IPS-18c (cell line): Measurements from ENCODE around the gene QSOX2.

Experiments used
- H3K4me3 ChIP-seq: 2 replicates; pipeline ENCODE4 v1.7.0; 2013; ENCODE audit warnings: low read depth, mild to moderate bottlenecking, low read length, moderate library complexity; ENCODE audit not compliant: insufficient read depth
- H3K9me3 ChIP-seq: one replicate; pipeline ENCODE4 v1.6.1; 2013; ENCODE audit warnings: mild to moderate bottlenecking, low read length, moderate library complexity; ENCODE audit not compliant: control insufficient read depth, insufficient read depth

Gene QSOX2

GRCh38 chr9:136204838-136205706 is 40.5 kb downstream of the QSOX2 start, which contains the start of gene LHX3:
Gene LHX3 (minus strand): TSS chr9:136205128. CDS start chr9:136205012, 116 bp downstream.
- Histone ChIP-seq H3K9me3 (no peaks in the 10 kb centered on the region), H3K4me3 (no peak within 1 kb of the TSS)

DNA sequence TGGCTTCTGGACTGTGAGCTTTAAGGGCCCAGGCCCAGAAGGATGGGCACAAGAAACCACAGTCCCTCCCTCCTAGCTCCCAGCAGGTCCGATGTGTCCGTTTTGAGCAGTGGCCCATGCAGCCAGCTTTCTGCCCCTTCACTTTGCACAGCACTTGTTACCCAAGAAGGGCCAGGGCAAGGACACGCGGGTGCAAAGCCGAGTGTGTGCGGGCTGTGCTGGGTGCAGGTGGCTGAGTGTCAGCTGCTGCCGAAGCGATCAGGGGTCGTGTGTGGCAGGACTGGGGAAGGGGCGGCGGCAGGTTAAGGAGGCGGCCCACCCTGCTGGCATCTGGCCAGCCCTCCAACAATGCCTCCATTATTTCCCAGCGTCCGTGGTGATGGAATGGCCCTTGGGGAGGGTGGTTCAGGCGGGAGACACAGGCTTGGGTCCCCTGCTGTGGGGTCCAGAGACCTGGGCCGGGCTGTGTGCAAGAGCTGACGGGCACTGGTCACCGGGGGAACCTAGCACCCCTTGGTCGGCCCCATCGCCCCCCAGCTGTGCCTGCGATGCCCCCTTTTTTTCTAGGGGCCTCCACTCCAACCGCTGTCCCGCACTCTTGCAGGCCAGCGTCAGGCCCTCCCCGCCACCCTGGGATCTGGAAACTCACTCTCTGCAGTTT is 41.3 kb downstream of the QSOX2 start:
- no peaks in the 10 kb centered on the region for H3K9me3 ChIP-seq
- H3K4me3 ChIP-seq: no peak overlapping the region

- Histone ChIP-seq H3K9me3 (no peaks in the 10 kb centered on the region), H3K4me3 (0 out of 2 replicates have a peak overlapping the region, but pooled peaks have one; percentile 20)
These were observed 42.0 kb downstream of the QSOX2 start for GRCh38 chr9:136203408-136204144.

- H3K4me3 ChIP-seq: peak overlapping the region; percentile 20; the same call in 1 of the 2 replicates
- H3K9me3 ChIP-seq: no peaks in the 10 kb centered on the region
These were observed 42.9 kb downstream of the QSOX2 start for GRCh38 chr9:136202454-136203407.

GRCh38 chr9:136201609-136202453 is 43.8 kb downstream of the QSOX2 start:
- Histone ChIP-seq H3K4me3 (no peak overlapping the region), H3K9me3 (no peaks in the 10 kb centered on the region)

- H3K4me3 ChIP-seq: no peak overlapping the region
- no peaks in the 10 kb centered on the region for H3K9me3 ChIP-seq
These were observed 44.4 kb downstream of the QSOX2 start for GRCh38 chr9:136201174-136201573.

DNA sequence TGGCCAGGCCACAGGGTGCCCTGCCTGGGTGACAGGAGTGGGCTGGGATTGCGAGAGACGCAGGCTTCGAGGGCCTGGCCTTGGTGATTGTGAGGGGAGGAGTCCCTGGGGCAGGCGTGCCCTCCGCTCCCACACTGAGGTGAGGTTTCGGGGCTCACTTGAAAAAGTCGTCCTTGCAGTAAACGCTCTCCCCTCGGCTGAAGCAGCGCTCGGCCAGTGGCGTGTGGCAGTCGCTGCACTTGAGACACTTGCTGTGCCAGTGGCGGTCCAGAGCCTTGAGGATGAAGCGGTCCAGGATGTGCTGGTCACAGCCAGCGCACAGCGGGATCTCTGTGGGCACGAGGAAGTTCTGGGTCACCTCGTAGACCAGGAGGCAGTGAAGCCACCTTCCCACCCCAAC is 45.2 kb downstream of the QSOX2 start:
- H3K9me3 ChIP-seq: no peaks in the 10 kb centered on the region

DNA sequence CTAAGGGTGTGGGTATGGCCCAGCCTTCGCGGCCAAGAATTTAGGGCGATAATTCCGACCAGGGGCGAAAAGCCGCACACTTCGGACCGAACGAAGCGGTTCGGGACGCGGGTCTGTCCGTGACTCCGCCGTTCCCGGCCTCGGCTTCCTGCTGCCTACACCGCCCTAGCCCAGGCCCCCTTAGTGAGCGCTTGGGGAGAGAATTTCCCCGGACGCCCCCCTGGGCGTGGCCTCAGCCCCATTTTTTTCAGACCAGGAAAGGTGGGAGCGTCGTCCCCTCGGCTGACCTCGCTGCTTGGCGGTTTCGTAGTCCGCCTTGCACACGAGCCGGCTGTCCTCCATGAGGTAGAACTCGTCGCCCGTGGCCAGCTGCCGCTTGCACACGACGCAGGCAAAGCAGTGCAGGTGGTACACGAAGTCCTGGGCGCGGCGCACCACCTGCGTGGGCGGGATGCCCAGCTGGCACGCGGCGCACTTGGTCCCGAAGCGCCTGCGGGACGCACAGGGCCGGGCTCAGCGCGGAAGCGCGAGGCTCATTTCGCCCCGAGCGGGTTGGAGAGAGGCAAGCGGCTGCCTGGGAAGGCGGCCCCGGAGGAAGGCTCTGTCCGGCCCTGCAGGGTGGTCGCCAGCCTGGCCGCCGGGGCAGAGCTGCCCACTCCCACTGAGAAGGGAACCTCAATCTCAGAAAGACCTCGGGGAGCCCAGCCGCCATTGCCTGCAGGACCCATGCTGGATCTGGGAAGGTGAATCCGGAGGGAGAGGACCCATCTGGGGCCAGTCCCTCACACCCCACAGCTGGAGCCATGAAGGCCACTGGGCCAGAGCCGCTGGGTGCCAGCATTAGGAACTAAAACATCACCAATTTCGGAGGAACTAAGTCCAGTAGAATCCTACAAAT is 46.0 kb downstream of the QSOX2 start:
- Histone ChIP-seq H3K9me3 (no peaks in the 10 kb centered on the region), H3K4me3 (no peak overlapping the region)

More for the DNA sequence above, 45.2 kb downstream of the QSOX2 start:
- no peak overlapping the region for H3K4me3 ChIP-seq

DNA sequence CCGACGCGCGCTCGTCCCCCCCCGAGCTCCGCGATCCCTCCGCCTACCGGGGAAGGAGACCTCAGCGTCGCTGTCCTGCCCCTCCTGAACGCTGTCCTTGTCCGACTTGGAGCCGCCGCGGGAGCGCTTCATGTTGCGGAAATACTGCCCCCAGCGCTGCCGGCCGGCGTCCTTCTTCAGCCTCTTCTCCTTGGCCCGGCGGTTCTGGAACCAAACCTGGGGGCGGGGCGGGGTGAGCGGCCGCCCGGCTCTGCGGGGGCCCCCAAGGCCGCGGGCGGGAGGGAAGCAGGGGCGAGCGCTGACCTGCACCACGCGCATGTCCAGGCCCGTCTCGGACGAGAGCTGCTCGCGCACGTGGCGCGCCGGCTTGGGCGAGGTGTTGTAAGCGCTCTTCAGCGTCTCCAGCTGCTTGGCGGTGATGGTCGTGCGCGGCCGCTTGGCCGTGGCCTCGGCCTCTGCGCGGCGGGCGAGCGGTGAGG is 47.0 kb downstream of the QSOX2 start:
- H3K9me3 ChIP-seq: no peaks in the 10 kb centered on the region
- H3K4me3 ChIP-seq: peak overlapping the region; percentile 15; the same call in 1 of the 2 replicates

- no peaks in the 10 kb centered on the region for H3K9me3 ChIP-seq
- H3K4me3 ChIP-seq: peak overlapping the region; percentile 15; the same call in 1 of the 2 replicates
These were observed 47.5 kb downstream of the QSOX2 start for GRCh38 chr9:136197930-136198604.

DNA sequence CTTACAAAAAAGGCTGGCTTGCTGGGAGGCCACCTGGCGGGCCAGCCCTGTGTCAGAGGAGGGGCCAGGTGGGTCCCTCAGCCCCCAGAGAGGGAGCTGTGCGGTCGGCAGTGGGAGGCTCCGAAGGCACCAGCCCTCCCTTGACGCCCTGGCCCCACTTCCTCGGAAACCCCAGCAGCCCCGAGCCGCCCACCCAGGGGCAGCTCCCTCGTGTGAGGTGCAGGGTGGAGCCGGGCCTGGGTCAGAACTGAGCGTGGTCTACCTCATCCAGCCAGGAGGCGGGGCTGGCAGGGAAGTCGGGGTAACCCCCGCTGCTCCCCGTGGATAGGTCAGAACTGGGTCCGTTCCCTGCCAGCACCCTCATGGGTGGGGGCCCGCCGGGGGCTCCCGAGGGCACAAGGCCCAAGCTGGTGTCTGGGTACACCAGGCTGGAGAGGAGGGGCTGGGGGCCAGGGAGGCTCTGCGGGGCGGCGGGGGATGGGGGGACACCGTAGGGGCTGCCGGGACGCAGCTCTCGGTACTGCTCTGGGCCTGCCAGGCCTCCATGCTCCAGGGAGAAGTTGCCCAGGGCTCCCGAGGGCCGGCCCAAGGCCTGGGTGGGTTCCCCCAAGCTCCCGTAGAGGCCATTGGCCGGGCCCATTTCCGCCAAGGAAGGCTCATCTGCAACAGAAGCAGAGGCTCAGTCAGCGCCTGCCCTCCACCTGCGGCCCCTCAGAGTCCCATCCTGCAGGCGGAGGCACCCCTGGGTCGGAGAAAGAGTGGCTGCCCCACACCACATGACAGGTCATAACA is 48.3 kb downstream of the QSOX2 start:
- Histone ChIP-seq H3K4me3 (no peak overlapping the region), H3K9me3 (no peaks in the 10 kb centered on the region)

DNA sequence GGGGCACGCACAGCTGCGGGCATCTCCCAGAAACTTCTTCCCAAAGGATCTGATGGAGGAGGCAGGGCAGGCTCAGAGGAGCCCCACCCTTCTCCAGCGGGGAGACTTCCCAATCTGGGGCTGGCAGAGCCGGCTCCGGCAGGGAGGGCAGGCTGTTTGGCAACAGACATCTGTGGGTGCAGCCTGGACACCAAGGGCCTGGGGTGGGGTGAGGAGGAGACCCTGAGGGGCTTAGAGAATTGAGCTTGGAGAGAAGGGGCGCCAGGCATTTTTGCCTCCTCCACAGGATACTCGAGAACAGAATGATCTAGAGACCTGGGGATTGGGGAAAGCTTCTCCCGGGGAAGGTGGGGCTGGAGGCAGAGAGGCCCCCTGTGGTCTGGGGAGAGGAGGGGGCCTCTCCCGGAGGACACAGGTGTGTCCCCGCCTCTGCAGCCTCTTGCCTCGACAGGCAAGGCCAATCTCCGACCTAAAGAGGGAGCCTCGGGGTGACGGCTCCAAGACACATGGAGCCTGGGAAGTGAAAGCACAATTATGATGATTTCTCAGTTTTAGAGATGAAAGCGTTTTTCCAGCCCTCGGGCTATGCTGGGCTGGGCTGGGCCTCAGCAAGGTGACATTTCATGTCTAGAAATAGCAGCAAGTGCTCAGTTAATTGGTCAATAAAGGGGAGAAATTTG is 49.1 kb downstream of the QSOX2 start:
- H3K9me3 ChIP-seq: no peaks in the 10 kb centered on the region
- H3K4me3 ChIP-seq: no peak overlapping the region

DNA sequence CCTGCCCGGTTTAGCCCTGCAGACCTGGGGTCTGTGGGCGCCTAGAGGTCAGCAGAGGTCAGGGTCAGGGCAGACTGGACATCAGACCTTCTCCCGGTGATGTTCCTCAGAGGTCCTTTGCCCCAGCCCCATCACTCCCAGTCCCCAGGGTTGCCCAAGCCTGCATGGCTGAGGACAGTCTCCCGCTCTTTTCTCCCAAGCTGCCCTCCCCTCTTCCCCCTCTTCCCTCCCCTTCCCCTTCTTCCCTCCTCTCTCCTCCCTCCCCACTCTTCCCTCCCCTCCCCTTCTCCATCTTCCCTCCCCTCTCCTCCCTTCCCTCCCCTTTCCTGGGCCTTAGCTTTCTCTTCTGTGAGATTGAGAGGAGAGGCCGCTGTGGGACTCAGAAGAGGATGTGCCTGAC is 51.1 kb downstream of the QSOX2 start:
- Histone ChIP-seq H3K4me3 (no peak overlapping the region), H3K9me3 (no peaks in the 10 kb centered on the region)
